Naive thymus-derived CD8-positive, alpha-beta T cell (primary cell): ENCODE measurements around the gene ILDR2. TPM values are rescaled to one million over a fixed set of nuclear protein-coding genes. Genes with fewer than 3 reads are reported as not detected.

Experiments used
- ATAC-seq, 2 donors: fragments of 150-1000 bp; cut with Tn5 transposase in 1 of 2; sonication (Bioruptor Pico), chemical (Tn5 transposase) in 1 of 2; 1 replicate in 1 of 2; 2 replicates in 1 of 2; pipeline ENCODE4 v1.10.0; 2021; ENCODE audit warnings: mild to moderate bottlenecking in 2 of 2, moderate library complexity in 2 of 2
- POLR2A ChIA-PET: fragments of 350-600 bp; sonication (Branson Sonifier 250); formaldehyde crosslinking; loops from one replicate; lab custom pipeline; 2021; ENCODE audit warnings: antibody characterized with exemption; lab: Charles Lee
- DNase-seq, 10 donors: peaks; one replicate each; pipeline versions ENCODE4 v3.0.0 to v3.0.0-alpha.2; 2020 to 2022
- H3K27ac Mint-ChIP-seq, 10 donors: one replicate each; pipeline ENCODE4 v1.8.0; 2020 to 2022; ENCODE audit warnings: mild to moderate bottlenecking in 10 of 10, mixed read lengths in 10 of 10, moderate library complexity in 4 of 10, inconsistent platforms in 1 of 10
- H3K27me3 Mint-ChIP-seq, 5 donors: one replicate each; pipeline ENCODE4 v1.8.0; 2021 to 2022; ENCODE audit warnings: mixed read lengths in 5 of 5
- H3K36me3 Mint-ChIP-seq, 3 donors: one replicate each; pipeline ENCODE4 v1.8.0; 2020 to 2022; ENCODE audit warnings: mixed read lengths in 3 of 3, mild to moderate bottlenecking in 2 of 3, inconsistent platforms in 1 of 3
- H3K4me1 Mint-ChIP-seq, 4 donors: one replicate each; pipeline ENCODE4 v1.8.0; 2021 to 2022; ENCODE audit warnings: mixed read lengths in 4 of 4
- H3K4me3 Mint-ChIP-seq, 10 donors: one replicate each; pipeline ENCODE4 v1.8.0; 2020 to 2022; ENCODE audit warnings: mild to moderate bottlenecking in 10 of 10, mixed read lengths in 10 of 10, moderate library complexity in 6 of 10, inconsistent platforms in 1 of 10
- H3K9me3 Mint-ChIP-seq, 9 donors: one replicate each; pipeline ENCODE4 v1.8.0; 2020 to 2022; ENCODE audit warnings: mixed read lengths in 9 of 9, mild to moderate bottlenecking in 3 of 9, inconsistent platforms in 1 of 9, moderate library complexity in 1 of 9
- polyA plus RNA-seq, 3 donors: library from polyadenylated mRNA; unstranded; fragments of 300-500 nt; fragmentation: Illumina TruSeq; gene quantifications; one replicate each; pipeline ENCODE4 v1.2.3, GENCODE V29; 2021
- total RNA-seq, 8 experiments: library from RNA in 2 of 8; stranded (reverse) in 2 of 8; gene quantifications; one replicate each; pipeline ENCODE4 v1.2.3 and lab custom pipeline; 2021 to 2026

ILDR2 gene
- total and polyA plus RNA-seq, 5 experiments from 2014 or later = 0.08 to 0.22 (median 0.21) TPM; not detected in 2

DNA sequence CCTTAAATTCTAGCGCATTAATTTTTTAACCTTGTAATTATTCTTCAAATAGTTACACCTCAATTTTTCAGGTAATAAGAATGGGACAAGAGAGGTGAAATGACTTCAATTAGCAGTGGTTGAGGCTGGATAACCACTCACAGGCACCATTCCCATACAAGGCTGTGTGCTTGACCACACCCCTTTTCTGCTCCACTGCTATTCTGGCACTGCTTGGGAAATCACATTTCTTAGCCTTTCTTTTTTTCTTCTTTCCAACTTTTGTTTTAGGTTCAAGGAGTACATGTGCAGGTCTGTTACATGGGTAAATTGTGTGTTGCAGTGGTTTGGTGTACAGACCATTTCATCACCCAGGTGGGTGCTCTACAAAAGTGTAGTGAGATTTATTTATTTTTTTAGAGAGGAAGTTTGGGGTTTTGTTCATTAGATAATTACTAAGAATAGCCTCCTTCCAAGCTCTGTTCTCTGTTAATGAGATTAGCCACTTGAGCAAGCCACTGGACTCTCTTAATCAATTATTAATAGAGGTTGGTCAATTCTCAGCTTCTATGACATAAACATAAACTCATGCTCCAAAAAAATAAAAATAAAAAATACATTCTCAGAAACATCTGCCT lies 14.4 kb downstream of the ILDR2 start:
- DNase-seq = no peak
- Mint-ChIP-seq H3K4me3 (no peak overlapping the region), H3K27ac (no peak overlapping the region)

DNA sequence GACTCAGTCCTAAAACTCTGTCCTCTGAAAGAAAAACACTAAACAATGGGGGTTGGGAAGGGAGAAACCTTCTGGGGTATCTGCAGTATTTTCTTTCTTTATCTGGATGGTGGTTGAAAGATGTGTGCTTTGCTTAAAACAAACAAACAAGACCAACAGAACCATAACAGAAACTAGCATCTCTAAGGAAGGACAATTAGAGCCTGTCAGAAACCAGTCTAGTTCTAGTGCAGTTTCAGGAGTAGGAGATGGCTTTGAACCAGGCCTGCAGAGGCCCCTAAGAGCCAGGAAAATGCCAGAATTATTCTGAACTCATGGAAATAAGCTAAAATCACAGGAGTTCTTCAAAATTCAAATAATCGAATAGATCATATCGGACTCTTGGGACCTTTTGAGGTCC lies 18.5 kb downstream of the ILDR2 start:
- POLR2A ChIA-PET = no interaction called here
- peaks cover 10 to 18% (median 15%) of the 10 kb centered on the region in 5 donors for H3K27me3 Mint-ChIP-seq

More for the DNA sequence above, 14.4 kb downstream of the ILDR2 start:
- H3K9me3 Mint-ChIP-seq = no peaks in the 10 kb centered on the region
- ATAC-seq = no peak
- peaks cover 13 to 34% (median 16%) of the 10 kb centered on the region in 5 donors for H3K27me3 Mint-ChIP-seq
- no peaks in the 10 kb centered on the region for H3K36me3 Mint-ChIP-seq
- POLR2A ChIA-PET = no interaction called here
- peaks cover 0 to 2% (median 0%) of the 10 kb centered on the region in 4 donors for H3K4me1 Mint-ChIP-seq

DNA sequence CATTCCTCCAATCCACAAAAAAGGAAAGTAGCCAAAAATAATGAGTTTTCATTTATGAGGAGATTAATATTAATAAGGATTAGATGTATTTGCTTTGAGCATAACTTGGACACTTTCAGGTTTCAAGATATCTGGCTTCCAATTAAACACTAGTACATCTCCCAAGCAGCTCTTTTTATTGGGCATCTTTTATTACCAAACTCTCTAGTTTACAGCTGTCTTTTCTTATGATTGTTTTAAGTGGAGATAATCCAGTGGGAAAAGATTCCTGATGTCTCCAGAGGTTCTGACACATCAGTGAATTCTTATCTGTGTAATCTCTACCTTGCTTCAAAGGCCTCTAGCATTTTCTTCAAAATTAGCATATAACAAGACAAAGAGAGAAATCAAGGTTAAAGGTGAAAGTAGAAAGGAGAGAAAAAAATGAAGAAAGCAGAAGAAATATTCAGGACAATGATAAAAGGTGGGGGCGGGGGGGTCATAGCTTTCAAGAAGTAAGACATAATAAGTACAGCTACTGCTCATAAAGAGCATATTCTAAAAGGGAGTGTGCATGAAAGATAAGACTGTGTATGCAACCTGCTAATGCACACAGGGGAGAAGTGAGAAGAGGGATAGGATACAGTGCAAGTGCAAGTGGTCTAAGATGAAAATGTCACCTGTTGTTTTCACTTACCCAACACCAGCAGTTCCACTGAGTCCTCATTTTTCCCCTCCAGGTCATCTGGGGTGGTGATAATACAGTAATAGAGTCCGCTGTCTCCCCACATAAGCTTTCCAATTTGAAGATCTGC lies 19.1 kb downstream of the ILDR2 start:
- no peaks in the 10 kb centered on the region for H3K9me3 Mint-ChIP-seq
- no peaks in the 10 kb centered on the region for H3K36me3 Mint-ChIP-seq

More for the DNA sequence above, 18.5 kb downstream of the ILDR2 start:
- no peak for DNase-seq
- H3K4me1 Mint-ChIP-seq = peaks cover 0 to 2% (median 0%) of the 10 kb centered on the region in 4 donors
- H3K27ac Mint-ChIP-seq = no peak overlapping the region
- ATAC-seq = no peak
- H3K4me3 Mint-ChIP-seq = no peak overlapping the region
- H3K36me3 Mint-ChIP-seq = no peaks in the 10 kb centered on the region
- H3K9me3 Mint-ChIP-seq = no peaks in the 10 kb centered on the region

DNA sequence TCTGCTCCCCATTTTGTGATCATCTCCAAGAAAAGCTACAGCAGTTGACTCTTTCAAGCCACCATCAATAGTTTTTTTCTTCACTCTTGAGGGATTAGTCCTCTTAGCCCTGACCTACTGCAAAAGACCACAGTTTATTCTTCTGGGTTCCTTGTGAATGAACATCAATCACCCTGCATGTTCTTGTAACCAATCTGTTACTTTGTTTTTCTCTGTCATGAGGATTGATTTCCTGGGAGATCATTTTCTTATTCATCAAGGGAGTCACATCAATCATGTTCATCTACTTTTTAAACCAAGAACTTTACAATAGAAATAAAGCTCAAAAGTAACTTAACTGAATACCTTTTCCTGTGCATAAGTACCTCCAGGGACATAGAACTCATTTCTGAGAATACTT lies 21.8 kb downstream of the ILDR2 start:
- Mint-ChIP-seq H3K9me3 (no peaks in the 10 kb centered on the region), H3K4me3 (no peak overlapping the region), H3K27ac (no peak overlapping the region), H3K4me1 (no peaks in the 10 kb centered on the region), H3K36me3 (no peaks in the 10 kb centered on the region), H3K27me3 (peaks cover under 1 to 9% (median 2%) of the 10 kb centered on the region in 5 donors)
- POLR2A ChIA-PET = interaction anchor here (0.8 kb wide), 1 partner anchor 15 kb away, joined by 3 read pairs; no protein-coding TSS in a partner anchor
- DNase-seq (no peak), ATAC-seq (no peak)

More for the DNA sequence above, 19.1 kb downstream of the ILDR2 start:
- DNase-seq (no peak), ATAC-seq (no peak)
- no peak overlapping the region for H3K4me3 Mint-ChIP-seq
- peaks cover 8 to 17% (median 11%) of the 10 kb centered on the region in 5 donors for H3K27me3 Mint-ChIP-seq
- POLR2A ChIA-PET = no interaction called here
- no peak overlapping the region for H3K27ac Mint-ChIP-seq
- peaks cover 0 to 2% (median 0%) of the 10 kb centered on the region in 4 donors for H3K4me1 Mint-ChIP-seq

DNA sequence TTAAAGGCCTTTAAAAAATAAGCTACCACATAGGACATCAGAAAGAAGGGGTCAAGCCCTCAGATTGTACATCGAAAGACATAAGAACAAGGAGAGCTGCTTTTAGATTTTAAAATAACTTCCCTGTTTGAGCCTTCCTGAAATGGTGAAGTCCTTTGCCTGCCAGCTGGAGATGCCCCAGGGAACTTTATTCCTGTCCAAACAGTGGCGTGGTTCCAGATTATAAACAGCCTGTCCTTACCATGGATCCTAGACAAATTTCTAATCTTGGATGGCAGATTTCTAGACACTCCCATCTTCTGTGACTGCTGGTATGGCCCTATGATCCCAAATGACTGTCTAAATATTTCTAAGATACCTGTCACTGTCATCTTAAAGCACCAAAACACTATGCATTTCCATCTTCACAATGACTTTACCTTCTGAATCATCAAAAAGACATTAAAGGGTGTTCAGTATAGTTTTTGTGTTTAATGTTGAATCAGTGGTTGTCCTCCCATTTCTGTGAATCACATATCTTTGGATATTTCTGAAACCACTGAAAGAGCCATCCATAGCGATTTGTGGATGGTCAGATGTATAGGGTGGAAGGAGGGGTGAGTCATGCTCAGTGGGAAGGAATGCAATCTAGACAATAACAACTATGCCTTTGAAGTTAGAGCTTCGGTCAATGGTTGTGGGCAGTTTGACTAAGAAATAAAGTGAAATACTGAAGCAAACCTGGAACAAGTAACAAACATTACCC lies 23.2 kb downstream of the ILDR2 start:
- Mint-ChIP-seq H3K27me3 (peaks cover 7 to 17% (median 10%) of the 10 kb centered on the region in 5 donors), H3K36me3 (peaks cover 0 to 3% (median 0%) of the 10 kb centered on the region in 3 donors), H3K4me3 (no peak overlapping the region), H3K9me3 (no peaks in the 10 kb centered on the region), H3K4me1 (peaks cover 2 to 12% (median 7%) of the 10 kb centered on the region in 4 donors), H3K27ac (no peak overlapping the region)
- ATAC-seq (no peak), DNase-seq (no peak)
- POLR2A ChIA-PET = no interaction called here

DNA sequence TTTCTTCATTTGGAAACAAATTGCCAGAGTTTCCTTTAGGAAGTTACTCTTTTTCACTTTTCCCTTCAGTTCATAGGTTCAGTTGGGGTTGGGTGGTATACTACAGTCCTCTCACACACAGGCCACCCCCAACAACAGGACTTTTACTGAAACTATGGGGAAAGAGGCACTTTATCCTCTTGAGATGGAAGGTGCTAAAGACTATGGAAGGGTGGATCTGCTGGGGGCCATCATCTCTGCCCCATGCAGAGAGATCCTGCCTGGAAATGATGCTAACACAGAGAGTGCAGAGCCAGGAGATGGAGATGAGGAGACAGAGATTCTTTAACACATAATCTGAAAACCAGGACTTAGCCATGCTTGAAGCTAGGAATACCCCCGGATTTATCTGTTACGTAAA lies 24.3 kb downstream of the ILDR2 start:
- H3K9me3 Mint-ChIP-seq = no peaks in the 10 kb centered on the region

DNA sequence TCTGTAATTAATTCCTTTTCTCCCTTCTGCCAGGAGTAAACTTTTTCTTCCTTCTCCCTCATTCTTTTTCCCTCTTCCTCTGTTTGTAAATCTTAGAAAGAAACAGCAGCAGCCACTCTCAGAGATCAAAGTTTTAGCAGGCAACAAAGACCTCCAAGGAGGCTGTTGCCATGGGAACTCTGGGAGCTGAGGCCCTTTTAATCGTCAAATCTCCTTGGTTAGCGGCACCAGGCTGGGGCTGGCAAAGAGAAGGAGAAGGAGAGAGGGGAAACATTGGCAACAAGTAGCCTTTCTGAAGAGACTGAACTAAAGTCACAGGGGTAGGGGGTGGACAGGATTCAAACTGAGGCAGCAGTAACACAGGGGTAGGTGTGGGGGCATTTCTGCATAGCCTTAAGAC lies 25.2 kb downstream of the ILDR2 start:
- peak overlapping the region in 2 of 10 donors; percentile 10 to 17 for H3K27ac Mint-ChIP-seq
- POLR2A ChIA-PET = no interaction called here
- ATAC-seq (no peak), DNase-seq (no peak)
- peaks cover 18 to 37% (median 22%) of the 10 kb centered on the region in 5 donors for H3K27me3 Mint-ChIP-seq
- no peak overlapping the region for H3K4me3 Mint-ChIP-seq
- H3K9me3 Mint-ChIP-seq = no peaks in the 10 kb centered on the region
- peaks cover 0 to 3% (median 0%) of the 10 kb centered on the region in 3 donors for H3K36me3 Mint-ChIP-seq
- peaks cover 9 to 26% (median 17%) of the 10 kb centered on the region in 4 donors for H3K4me1 Mint-ChIP-seq

More for the DNA sequence above, 24.3 kb downstream of the ILDR2 start:
- POLR2A ChIA-PET = no interaction called here
- ATAC-seq (no peak), DNase-seq (no peak)
- Mint-ChIP-seq H3K27me3 (peaks cover 12 to 28% (median 17%) of the 10 kb centered on the region in 5 donors), H3K36me3 (peaks cover 0 to 3% (median 0%) of the 10 kb centered on the region in 3 donors), H3K4me1 (peaks cover 2 to 17% (median 9%) of the 10 kb centered on the region in 4 donors), H3K4me3 (no peak overlapping the region), H3K27ac (peak overlapping the region in 1 of 10 donors; percentile 22)

DNA sequence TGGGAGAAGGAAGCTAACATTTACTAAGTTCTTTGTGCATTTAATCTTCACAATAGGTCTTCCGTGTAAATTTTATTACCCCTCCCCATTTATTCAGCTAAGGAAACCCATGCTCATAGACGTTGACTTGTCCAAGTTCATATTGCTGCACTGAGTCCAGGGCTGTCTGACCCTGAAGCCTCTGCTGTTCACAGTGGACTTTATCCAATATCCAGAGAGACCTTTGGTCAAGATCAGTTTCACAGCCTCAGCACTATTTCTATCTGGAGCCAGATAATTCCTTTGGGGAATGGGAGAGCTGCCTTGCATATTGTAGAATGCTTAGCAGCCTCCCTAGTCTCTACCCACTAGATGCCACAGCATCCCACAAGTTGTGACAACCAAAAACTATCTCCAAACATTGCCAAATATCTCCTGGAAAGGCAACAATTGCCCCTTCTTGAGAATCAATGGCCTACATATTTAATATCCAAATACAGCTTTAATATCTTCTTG lies 26.4 kb downstream of the ILDR2 start:
- H3K4me3 Mint-ChIP-seq = no peak overlapping the region
- H3K4me1 Mint-ChIP-seq = peaks cover 21 to 38% (median 29%) of the 10 kb centered on the region in 4 donors
- no peak for DNase-seq
- no peak for ATAC-seq
- H3K9me3 Mint-ChIP-seq = no peaks in the 10 kb centered on the region
- POLR2A ChIA-PET = no interaction called here
- no peak overlapping the region for H3K27ac Mint-ChIP-seq
- H3K27me3 Mint-ChIP-seq = peaks cover 20 to 46% (median 22%) of the 10 kb centered on the region in 5 donors
- peaks cover 0 to 3% (median 0%) of the 10 kb centered on the region in 3 donors for H3K36me3 Mint-ChIP-seq

DNA sequence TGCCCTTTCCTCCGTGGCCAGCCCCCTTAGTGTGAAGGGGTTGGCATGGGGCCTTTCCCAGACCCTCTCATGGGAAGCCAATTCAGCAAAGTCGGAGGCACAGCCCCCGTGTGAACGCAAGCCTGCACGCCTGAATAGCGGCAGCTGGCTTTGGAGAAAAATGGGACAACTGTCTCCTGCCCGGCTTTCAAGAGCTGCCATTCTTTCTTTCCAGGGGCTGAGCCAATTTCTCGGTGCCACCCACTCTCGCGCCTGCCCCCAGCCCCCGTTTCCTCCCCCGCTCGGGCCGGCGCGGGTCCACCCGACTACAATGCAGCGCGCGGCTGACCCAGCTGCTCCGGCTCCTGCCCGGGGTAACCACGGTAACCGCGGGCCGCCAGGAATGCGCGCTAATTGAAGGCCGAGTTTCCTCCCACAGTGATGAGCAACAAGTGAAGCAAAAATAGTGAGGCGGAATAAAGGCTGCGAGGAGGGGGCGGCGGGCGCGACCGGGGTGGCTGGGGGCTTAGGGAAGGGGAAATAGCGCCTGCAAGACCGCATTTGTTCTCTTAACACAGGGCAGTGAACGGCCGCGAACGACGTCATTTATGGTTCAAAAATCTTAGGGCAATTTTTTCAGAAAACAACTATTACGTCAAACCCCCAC lies 27.8 kb downstream of the ILDR2 start:
- Mint-ChIP-seq H3K36me3 (peaks cover 0 to 3% (median 0%) of the 10 kb centered on the region in 3 donors), H3K27ac (peak overlapping the region in 1 of 10 donors; percentile 38), H3K27me3 (peaks cover 20 to 46% (median 22%) of the 10 kb centered on the region in 5 donors), H3K4me3 (peak overlapping the region; percentile 5 to 81 (median 56)), H3K4me1 (peaks cover 25 to 42% (median 34%) of the 10 kb centered on the region in 4 donors), H3K9me3 (no peaks in the 10 kb centered on the region)
- POLR2A ChIA-PET = no interaction called here
- ATAC-seq (peak in 1 of 2 donors; percentile 15), DNase-seq (peak in 2 of 10 donors; percentile 1 to 10)

DNA sequence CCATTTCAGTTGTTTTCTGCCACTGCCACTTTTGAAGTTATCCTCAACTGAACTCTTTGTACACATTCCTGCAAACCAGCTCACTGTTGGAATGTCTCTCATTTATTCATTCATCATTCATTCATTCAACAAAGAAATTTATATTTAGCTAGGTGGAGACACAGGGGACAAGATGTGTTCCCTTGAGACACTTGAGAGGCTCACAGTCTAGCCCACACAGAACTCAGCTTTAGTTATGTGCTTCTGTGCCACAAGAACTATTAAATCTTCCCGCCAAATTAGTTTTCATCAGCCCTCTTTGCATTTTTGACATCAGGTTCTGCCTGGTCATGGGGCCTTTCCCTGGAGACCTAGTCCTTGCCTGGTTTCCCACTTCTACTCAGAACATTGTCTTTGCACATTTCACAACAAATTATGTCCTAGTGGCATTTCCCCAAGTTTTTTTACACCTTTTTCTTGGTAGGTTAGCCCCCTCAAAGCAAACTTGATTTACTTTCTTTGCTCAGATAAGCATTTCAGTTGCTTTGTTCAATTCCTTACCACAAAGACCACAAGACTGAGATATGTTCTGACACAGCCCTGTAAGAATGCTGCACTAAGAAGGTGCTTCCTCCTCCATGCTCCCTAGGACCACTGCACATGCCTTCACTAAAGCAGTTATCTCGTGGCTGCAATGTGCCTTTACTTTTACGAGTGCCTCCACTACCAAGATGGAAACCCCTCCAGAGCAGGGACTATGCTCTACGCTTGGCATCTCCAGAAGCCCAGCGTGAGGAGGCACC lies 31.0 kb downstream of the ILDR2 start:
- DNase-seq (peak in 4 of 10 donors; percentile 20 to 58 (median 40)), ATAC-seq (peak; percentile 87 to 95)
- POLR2A ChIA-PET = no interaction called here
- H3K4me1 Mint-ChIP-seq = peaks cover 25 to 42% (median 34%) of the 10 kb centered on the region in 4 donors
- no peaks in the 10 kb centered on the region for H3K9me3 Mint-ChIP-seq
- H3K4me3 Mint-ChIP-seq = peak overlapping the region in 8 of 10 donors; percentile 0 to 76 (median 44)
- peaks cover 19 to 50% (median 22%) of the 10 kb centered on the region in 5 donors for H3K27me3 Mint-ChIP-seq
- peaks cover 0 to 3% (median 0%) of the 10 kb centered on the region in 3 donors for H3K36me3 Mint-ChIP-seq
- peak overlapping the region in 1 of 10 donors; percentile 9 for H3K27ac Mint-ChIP-seq

DNA sequence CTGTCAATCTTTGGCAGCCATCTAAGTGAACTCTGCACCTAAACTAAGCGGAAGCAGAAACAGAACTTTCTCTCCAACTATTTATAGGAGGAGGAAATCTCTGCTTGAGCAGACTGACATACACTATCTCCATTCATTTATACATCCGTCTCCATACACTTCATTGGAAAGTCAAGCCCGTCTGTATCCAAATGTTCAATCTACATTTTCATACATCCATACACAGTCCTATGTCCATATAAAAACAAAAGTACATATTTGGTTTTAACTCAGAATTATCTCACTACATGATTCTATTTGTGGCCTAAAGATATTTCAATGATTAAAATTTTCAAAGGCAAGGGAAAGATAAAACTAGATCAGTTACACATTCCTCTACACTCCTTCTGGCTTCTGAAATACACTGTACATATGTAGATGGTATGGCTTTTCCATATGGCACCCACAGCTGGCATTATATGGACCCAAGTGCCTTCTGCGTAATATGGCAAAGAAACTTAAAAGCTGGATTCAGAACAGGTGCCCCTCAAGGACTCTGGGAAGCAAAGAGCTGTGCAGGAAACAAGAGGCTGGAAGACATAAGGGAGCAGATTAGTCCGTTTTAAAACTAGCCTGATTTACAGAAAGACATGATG lies 35.5 kb downstream of the ILDR2 start:
- ATAC-seq = no peak
- POLR2A ChIA-PET = no interaction called here

More for the DNA sequence above, 35.5 kb downstream of the ILDR2 start:
- H3K4me1 Mint-ChIP-seq = peaks cover 13 to 14% (median 13%) of the 10 kb centered on the region in 4 donors
- no peaks in the 10 kb centered on the region for H3K9me3 Mint-ChIP-seq
- no peak for DNase-seq
- no peak overlapping the region for H3K4me3 Mint-ChIP-seq
- no peaks in the 10 kb centered on the region for H3K36me3 Mint-ChIP-seq
- H3K27me3 Mint-ChIP-seq = peaks cover 0 to 36% (median 6%) of the 10 kb centered on the region in 5 donors
- no peak overlapping the region for H3K27ac Mint-ChIP-seq
